Choroid plexus epithelial cell (primary cell): Measurements from ENCODE around the gene ABCA7.

Experiments used
- DNase-seq: peaks from one replicate; pipeline ENCODE4 v3.0.0-alpha.2; 2010; ENCODE audit warnings: low read depth
- H3K4me3 ChIP-seq: 2 replicates; pipeline ENCODE4 v1.5.1; 2011; ENCODE audit warnings: low read depth, mild to moderate bottlenecking, control low read depth, low read length, moderate library complexity
- CTCF ChIP-seq: conservative IDR thresholded peaks from 2 replicates; pipeline ENCODE4 v1.5.1; 2011; ENCODE audit warnings: low read depth, mild to moderate bottlenecking, control low read depth, inconsistent platforms, low read length, moderate library complexity

ABCA7 gene

DNA sequence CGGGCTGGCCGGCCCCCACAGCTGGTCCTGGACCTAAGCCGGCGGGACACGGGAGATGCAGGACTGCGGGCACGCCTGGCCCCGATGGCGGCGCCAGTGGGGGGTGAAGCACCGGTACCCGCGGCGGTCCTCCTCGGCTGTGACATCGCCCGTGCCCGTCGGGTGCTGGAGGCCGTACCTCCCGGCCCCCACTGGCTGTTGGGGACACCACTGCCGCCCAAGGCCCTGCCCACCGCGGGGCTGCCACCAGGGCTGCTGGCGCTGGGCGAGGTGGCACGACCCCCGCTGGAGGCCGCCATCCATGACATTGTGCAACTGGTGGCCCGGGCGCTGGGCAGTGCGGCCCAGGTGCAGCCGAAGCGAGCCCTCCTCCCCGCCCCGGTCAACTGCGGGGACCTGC is 36.6 kb upstream of the ABCA7 start:
- no peak overlapping the region for H3K4me3 ChIP-seq
- DNase-seq: no peak
- no peak for TF ChIP-seq CTCF

DNA sequence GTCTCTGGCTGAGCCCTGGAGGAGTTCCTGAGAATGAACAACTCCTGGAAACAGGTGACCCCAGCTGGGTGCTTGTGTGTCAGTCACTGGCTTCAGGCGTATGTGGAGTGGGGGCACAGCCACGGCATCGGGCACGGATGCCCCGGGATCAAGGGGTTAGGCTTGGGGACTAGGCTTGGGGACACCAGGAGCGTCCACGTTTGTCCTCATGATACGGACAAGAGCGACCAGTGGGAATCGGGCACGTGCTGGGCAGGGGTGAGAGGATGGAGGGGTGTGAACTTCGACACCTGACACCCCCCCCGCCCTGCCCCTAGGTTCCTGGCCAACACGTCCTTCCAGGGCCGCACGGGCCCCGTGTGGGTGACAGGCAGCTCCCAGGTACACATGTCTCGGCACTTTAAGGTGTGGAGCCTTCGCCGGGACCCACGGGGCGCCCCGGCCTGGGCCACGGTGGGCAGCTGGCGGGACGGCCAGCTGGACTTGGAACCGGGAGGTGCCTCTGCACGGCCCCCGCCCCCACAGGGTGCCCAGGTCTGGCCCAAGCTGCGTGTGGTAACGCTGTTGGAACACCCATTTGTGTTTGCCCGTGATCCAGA is 35.6 kb upstream of the ABCA7 start:
- no peak for TF ChIP-seq CTCF
- no peak for DNase-seq

DNA sequence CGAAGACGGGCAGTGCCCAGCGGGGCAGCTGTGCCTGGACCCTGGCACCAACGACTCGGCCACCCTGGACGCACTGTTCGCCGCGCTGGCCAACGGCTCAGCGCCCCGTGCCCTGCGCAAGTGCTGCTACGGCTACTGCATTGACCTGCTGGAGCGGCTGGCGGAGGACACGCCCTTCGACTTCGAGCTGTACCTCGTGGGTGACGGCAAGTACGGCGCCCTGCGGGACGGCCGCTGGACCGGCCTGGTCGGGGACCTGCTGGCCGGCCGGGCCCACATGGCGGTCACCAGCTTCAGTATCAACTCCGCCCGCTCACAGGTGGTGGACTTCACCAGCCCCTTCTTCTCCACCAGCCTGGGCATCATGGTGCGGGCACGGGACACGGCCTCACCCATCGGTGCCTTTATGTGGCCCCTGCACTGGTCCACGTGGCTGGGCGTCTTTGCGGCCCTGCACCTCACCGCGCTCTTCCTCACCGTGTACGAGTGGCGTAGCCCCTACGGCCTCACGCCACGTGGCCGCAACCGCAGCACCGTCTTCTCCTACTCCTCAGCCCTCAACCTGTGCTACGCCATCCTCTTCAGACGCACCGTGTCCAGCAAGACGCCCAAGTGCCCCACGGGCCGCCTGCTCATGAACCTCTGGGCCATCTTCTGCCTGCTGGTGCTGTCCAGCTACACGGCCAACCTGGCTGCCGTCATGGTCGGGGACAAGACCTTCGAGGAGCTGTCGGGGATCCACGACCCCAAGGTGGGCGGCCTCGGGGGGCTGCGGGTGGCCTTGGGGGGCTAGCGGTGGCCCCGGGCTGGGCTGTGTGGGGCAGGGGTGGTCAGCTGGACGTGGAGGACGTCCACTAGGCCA is 34.9 kb upstream of the ABCA7 start:
- H3K4me3 ChIP-seq: no peak overlapping the region
- no peak for DNase-seq
- TF ChIP-seq CTCF: no peak

More for the DNA sequence above, 35.6 kb upstream of the ABCA7 start:
- H3K4me3 ChIP-seq: no peak overlapping the region

- no peak for DNase-seq
- H3K4me3 ChIP-seq: no peak overlapping the region
- no peak for TF ChIP-seq CTCF
These were observed 33.1 kb upstream of the ABCA7 start for GRCh38 chr19:1006711-1007398.

DNA sequence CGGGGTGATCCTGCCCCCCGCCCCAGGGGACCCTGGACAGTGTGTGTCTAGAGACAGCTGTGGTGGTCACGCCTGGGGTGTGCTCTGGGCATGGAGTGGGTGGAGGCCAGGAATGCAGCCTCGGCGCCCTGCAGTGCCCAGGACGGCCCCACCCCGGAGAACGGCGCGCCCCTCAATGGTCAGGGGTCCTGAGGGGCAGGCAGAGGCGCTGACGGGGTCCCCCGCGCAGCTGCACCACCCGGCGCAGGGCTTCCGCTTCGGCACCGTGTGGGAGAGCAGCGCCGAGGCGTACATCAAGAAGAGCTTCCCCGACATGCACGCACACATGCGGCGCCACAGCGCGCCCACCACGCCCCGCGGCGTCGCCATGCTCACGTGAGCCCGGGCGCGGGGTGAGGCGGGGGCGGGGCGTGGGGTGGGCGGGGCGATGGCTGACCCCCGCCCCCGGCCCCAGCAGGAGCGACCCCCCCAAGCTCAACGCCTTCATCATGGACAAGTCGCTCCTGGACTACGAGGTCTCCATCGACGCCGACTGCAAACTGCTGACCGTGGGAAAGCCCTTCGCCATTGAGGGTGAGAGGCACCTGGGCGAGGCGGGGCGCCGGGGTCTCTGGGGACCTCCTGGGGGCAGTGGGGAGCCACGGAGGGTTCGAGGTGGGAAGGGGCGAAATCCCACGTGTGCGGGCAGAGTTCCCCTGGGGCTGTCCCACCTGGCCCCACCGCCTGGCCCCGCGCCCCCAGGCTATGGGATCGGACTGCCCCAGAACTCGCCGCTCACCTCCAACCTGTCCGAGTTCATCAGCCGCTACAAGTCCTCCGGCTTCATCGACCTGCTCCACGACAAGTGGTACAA is 32.3 kb upstream of the ABCA7 start:
- no peak overlapping the region for H3K4me3 ChIP-seq
- no peak for DNase-seq
- no peak for TF ChIP-seq CTCF

GRCh38 chr19:1008268-1009040 is 31.5 kb upstream of the ABCA7 start:
- H3K4me3 ChIP-seq: no peak overlapping the region
- DNase-seq: no peak
- no peak for TF ChIP-seq CTCF
